Stimulated activated CD4-positive, alpha-beta T cell treated with anti-CD3 and anti-CD28 coated beads, Interleukin-1b, Interleukin-23, amount 100 ng/mL, for 1 hour (primary cell): Measurements from ENCODE around the gene MEGF11.

Source experiments
- DNase-seq, 2 donors: peaks; one replicate each; pipeline ENCODE4 v3.0.0-alpha.2; 2020; ENCODE audit warnings: low read depth in 2 of 2

The MEGF11 gene

GRCh38 chr15:66239514-66239913 lies 14.0 kb downstream of the MEGF11 start:
- no peak for DNase-seq

- no peak for DNase-seq
Observed at GRCh38 chr15:66238318-66238717, 15.2 kb downstream of the MEGF11 start.

GRCh38 chr15:66237513-66238235 lies 15.9 kb downstream of the MEGF11 start:
- DNase-seq, result no peak

GRCh38 chr15:66236806-66237375 lies 16.7 kb downstream of the MEGF11 start:
- no peak for DNase-seq

GRCh38 chr15:66235866-66236265 lies 17.7 kb downstream of the MEGF11 start:
- no peak for DNase-seq

GRCh38 chr15:66234798-66235197 lies 18.8 kb downstream of the MEGF11 start:
- DNase-seq, result no peak

- no peak for DNase-seq
Observed at GRCh38 chr15:66233487-66234415, 19.8 kb downstream of the MEGF11 start.

- no peak for DNase-seq
Observed at GRCh38 chr15:66232267-66232625, 21.3 kb downstream of the MEGF11 start.

- no peak for DNase-seq
Observed at GRCh38 chr15:66231394-66232266, 21.9 kb downstream of the MEGF11 start.

GRCh38 chr15:66229790-66230465 lies 23.6 kb downstream of the MEGF11 start:
- DNase-seq, result no peak

- no peak for DNase-seq
Observed at GRCh38 chr15:66228807-66229735, 24.5 kb downstream of the MEGF11 start.

- DNase-seq, result no peak
Observed at GRCh38 chr15:66226736-66227135, 26.8 kb downstream of the MEGF11 start.

- DNase-seq, result no peak
Observed at GRCh38 chr15:66225656-66226274, 27.8 kb downstream of the MEGF11 start.

- DNase-seq, result no peak
Observed at GRCh38 chr15:66224946-66225345, 28.6 kb downstream of the MEGF11 start.

- no peak for DNase-seq
Observed at GRCh38 chr15:66222273-66223198, 31.0 kb downstream of the MEGF11 start.

- no peak for DNase-seq
Observed at GRCh38 chr15:66221126-66221525, 32.4 kb downstream of the MEGF11 start.

GRCh38 chr15:66220601-66221000 lies 32.9 kb downstream of the MEGF11 start:
- DNase-seq, result no peak

GRCh38 chr15:66219339-66219738 lies 34.2 kb downstream of the MEGF11 start:
- no peak for DNase-seq
